ENCODE data around the gene PGLYRP3. TPM values are rescaled to one million over a fixed set of nuclear protein-coding genes. Genes with fewer than 3 reads are reported as not detected.
"Not testable (repeated sequence)": the region's sequence is repeated elsewhere in the genome, so short reads cannot be mapped to it uniquely, and the experiment has no call there.

PGLYRP3 gene
- polyA plus RNA-seq, 4 donors: 0.07 TPM; not detected in 3

GRCh38 chr1:153350321-153350957, 37.7 kb upstream of the PGLYRP3 start:
- peaks cover 0 to under 1% of the 10 kb centered on the region in 2 donors for H3K9me3 ChIP-seq (ENCODE audit: control insufficient read depth in 2 of 2, insufficient read depth in 1 of 2, low read depth in 1 of 2, low read length in 1 of 2)
- DNase-seq (no peak), FAIRE-seq (no peak)
- H3K4me3 ChIP-seq (ENCODE audit: low read depth in 1 of 3, low read length in 3 of 3): no peak overlapping the region
- peaks cover 0 to 4% (median 0%) of the 10 kb centered on the region in 3 donors for H3K4me1 ChIP-seq (ENCODE audit: control insufficient read depth in 3 of 3, insufficient read depth in 2 of 3, low read depth in 1 of 3, low read length in 2 of 3)
- no peaks in the 10 kb centered on the region for H3K36me3 ChIP-seq (ENCODE audit: control insufficient read depth in 3 of 3, insufficient read depth in 2 of 3, low read depth in 1 of 3, low read length in 3 of 3)
- H3K27ac ChIP-seq (ENCODE audit: low read depth in 1 of 3, low read length in 2 of 3): no peak overlapping the region
- WGBS, 3 donors: 24 to 38% (median 28%) methylated on average over 1 of the region's 1 CpG
- no peaks in the 10 kb centered on the region for H3K27me3 ChIP-seq (ENCODE audit: control insufficient read depth in 3 of 3, insufficient read depth in 3 of 3, low read length in 3 of 3)

GRCh38 chr1:153349363-153350320, 36.9 kb upstream of the PGLYRP3 start:
- Histone ChIP-seq H3K27ac (ENCODE audit: low read depth in 1 of 3, low read length in 2 of 3) (no peak overlapping the region), H3K4me3 (ENCODE audit: low read depth in 1 of 3, low read length in 3 of 3) (no peak overlapping the region), H3K4me1 (ENCODE audit: control insufficient read depth in 3 of 3, insufficient read depth in 2 of 3, low read depth in 1 of 3, low read length in 2 of 3) (peaks cover 0 to 11% (median 0%) of the 10 kb centered on the region in 3 donors), H3K36me3 (ENCODE audit: control insufficient read depth in 3 of 3, insufficient read depth in 2 of 3, low read depth in 1 of 3, low read length in 3 of 3) (no peaks in the 10 kb centered on the region), H3K9me3 (ENCODE audit: control insufficient read depth in 2 of 2, insufficient read depth in 1 of 2, low read depth in 1 of 2, low read length in 1 of 2) (no peaks in the 10 kb centered on the region), H3K27me3 (ENCODE audit: control insufficient read depth in 3 of 3, insufficient read depth in 3 of 3, low read length in 3 of 3) (no peaks in the 10 kb centered on the region)
- FAIRE-seq (no peak), DNase-seq (no peak)
- 63 to 76% (median 66%) methylated on average over 17 of the region's 17 CpGs for WGBS, 3 donors

GRCh38 chr1:153348511-153349362, 36.0 kb upstream of the PGLYRP3 start, which contains the start of gene PGLYRP4:
Gene PGLYRP4 (minus strand): TSS chr1:153348841. CDS start chr1:153347932, 909 bp downstream.
- Histone ChIP-seq H3K27me3 (ENCODE audit: control insufficient read depth in 3 of 3, insufficient read depth in 3 of 3, low read length in 3 of 3) (no peaks in the 10 kb centered on the region), H3K9me3 (ENCODE audit: control insufficient read depth in 2 of 2, insufficient read depth in 1 of 2, low read depth in 1 of 2, low read length in 1 of 2) (no peaks in the 10 kb centered on the region), H3K4me1 (ENCODE audit: control insufficient read depth in 3 of 3, insufficient read depth in 2 of 3, low read depth in 1 of 3, low read length in 2 of 3) (peaks cover 0 to 16% (median 0%) of the 10 kb centered on the region in 3 donors), H3K27ac (ENCODE audit: low read depth in 1 of 3, low read length in 2 of 3) (no peak within 1 kb of the TSS), H3K4me3 (ENCODE audit: low read depth in 1 of 3, low read length in 3 of 3) (no peak within 1 kb of the TSS), H3K36me3 (ENCODE audit: control insufficient read depth in 3 of 3, insufficient read depth in 2 of 3, low read depth in 1 of 3, low read length in 3 of 3) (no peaks in the 10 kb centered on the region)
- FAIRE-seq: no peak
- WGBS, 3 donors: 37 to 64% (median 55%) methylated on average over 9 to 10 of the region's 10 CpGs
- DNase-seq: peak; percentile 47 to 57

- Histone ChIP-seq H3K27ac (ENCODE audit: low read depth in 1 of 3, low read length in 2 of 3) (no peak overlapping the region), H3K9me3 (ENCODE audit: control insufficient read depth in 2 of 2, insufficient read depth in 1 of 2, low read depth in 1 of 2, low read length in 1 of 2) (no peaks in the 10 kb centered on the region), H3K36me3 (ENCODE audit: control insufficient read depth in 3 of 3, insufficient read depth in 2 of 3, low read depth in 1 of 3, low read length in 3 of 3) (no peaks in the 10 kb centered on the region), H3K4me3 (ENCODE audit: low read depth in 1 of 3, low read length in 3 of 3) (no peak overlapping the region), H3K27me3 (ENCODE audit: control insufficient read depth in 3 of 3, insufficient read depth in 3 of 3, low read length in 3 of 3) (no peaks in the 10 kb centered on the region), H3K4me1 (ENCODE audit: control insufficient read depth in 3 of 3, insufficient read depth in 2 of 3, low read depth in 1 of 3, low read length in 2 of 3) (peaks cover 0 to 23% (median 0%) of the 10 kb centered on the region in 3 donors)
- DNase-seq (no peak), FAIRE-seq (no peak)
- 50 to 61% (median 57%) methylated on average over 7 of the region's 7 CpGs for WGBS, 3 donors
Measured at GRCh38 chr1:153347856-153348255, 35.1 kb upstream of the PGLYRP3 start.

- not testable (repeated sequence) for H3K4me3 ChIP-seq (ENCODE audit: low read depth in 1 of 3, low read length in 3 of 3); H3K9me3 ChIP-seq (ENCODE audit: control insufficient read depth in 2 of 2, insufficient read depth in 1 of 2, low read depth in 1 of 2, low read length in 1 of 2); FAIRE-seq; H3K36me3 ChIP-seq (ENCODE audit: control insufficient read depth in 3 of 3, insufficient read depth in 2 of 3, low read depth in 1 of 3, low read length in 3 of 3); H3K27ac ChIP-seq (ENCODE audit: low read depth in 1 of 3, low read length in 2 of 3); DNase-seq; H3K27me3 ChIP-seq (ENCODE audit: control insufficient read depth in 3 of 3, insufficient read depth in 3 of 3, low read length in 3 of 3)
- peaks cover 0 to 23% (median 0%) of the 10 kb centered on the region in 3 donors for H3K4me1 ChIP-seq (ENCODE audit: control insufficient read depth in 3 of 3, insufficient read depth in 2 of 3, low read depth in 1 of 3, low read length in 2 of 3)
- 71 to 80% (median 73%) methylated on average over 14 of the region's 14 CpGs for WGBS, 3 donors
Measured at GRCh38 chr1:153347049-153347448, 34.3 kb upstream of the PGLYRP3 start.

- H3K9me3 ChIP-seq (ENCODE audit: control insufficient read depth in 2 of 2, insufficient read depth in 1 of 2, low read depth in 1 of 2, low read length in 1 of 2): no peaks in the 10 kb centered on the region
- H3K36me3 ChIP-seq (ENCODE audit: control insufficient read depth in 3 of 3, insufficient read depth in 2 of 3, low read depth in 1 of 3, low read length in 3 of 3): no peaks in the 10 kb centered on the region
- 9 to 40% (median 15%) methylated on average over 6 of the region's 6 CpGs for WGBS, 3 donors
- H3K27me3 ChIP-seq (ENCODE audit: control insufficient read depth in 3 of 3, insufficient read depth in 3 of 3, low read length in 3 of 3): no peaks in the 10 kb centered on the region
- H3K4me1 ChIP-seq (ENCODE audit: control insufficient read depth in 3 of 3, insufficient read depth in 2 of 3, low read depth in 1 of 3, low read length in 2 of 3): peaks cover 0 to 23% (median 0%) of the 10 kb centered on the region in 3 donors
- FAIRE-seq: no peak
- no peak for DNase-seq
- no peak overlapping the region for H3K27ac ChIP-seq (ENCODE audit: low read depth in 1 of 3, low read length in 2 of 3)
- H3K4me3 ChIP-seq (ENCODE audit: low read depth in 1 of 3, low read length in 3 of 3): no peak overlapping the region
Measured at GRCh38 chr1:153346077-153346723, 33.4 kb upstream of the PGLYRP3 start.

GRCh38 chr1:153345187-153346076, 32.7 kb upstream of the PGLYRP3 start:
- Histone ChIP-seq H3K36me3 (ENCODE audit: control insufficient read depth in 3 of 3, insufficient read depth in 2 of 3, low read depth in 1 of 3, low read length in 3 of 3) (no peaks in the 10 kb centered on the region), H3K4me3 (ENCODE audit: low read depth in 1 of 3, low read length in 3 of 3) (no peak overlapping the region), H3K4me1 (ENCODE audit: control insufficient read depth in 3 of 3, insufficient read depth in 2 of 3, low read depth in 1 of 3, low read length in 2 of 3) (peaks cover 0 to 23% (median 0%) of the 10 kb centered on the region in 3 donors), H3K9me3 (ENCODE audit: control insufficient read depth in 2 of 2, insufficient read depth in 1 of 2, low read depth in 1 of 2, low read length in 1 of 2) (no peaks in the 10 kb centered on the region), H3K27ac (ENCODE audit: low read depth in 1 of 3, low read length in 2 of 3) (no peak overlapping the region), H3K27me3 (ENCODE audit: control insufficient read depth in 3 of 3, insufficient read depth in 3 of 3, low read length in 3 of 3) (no peaks in the 10 kb centered on the region)
- FAIRE-seq (no peak), DNase-seq (no peak)
- WGBS, 3 donors: 66 to 75% (median 68%) methylated on average over 14 of the region's 14 CpGs

All from small intestine (tissue), 7 donors.